K562 (cell line): Measurements from ENCODE around the gene HEXIM1. TPM values are rescaled to one million over a fixed set of nuclear protein-coding genes. Genes with fewer than 3 reads are reported as not detected.

Experiments used
- ARID1B ChIP-seq: fragments of 450-650 bp; IDR thresholded peaks from 2 replicates; pipeline ENCODE4 v1.6.1; 2016; ENCODE audit warnings: antibody characterized with exemption, mild to moderate bottlenecking, inconsistent platforms
- BRCA1 ChIP-seq, 2 experiments: fragments of 450-650 bp in 1 of 2; sonication (generic) in 1 of 2; formaldehyde crosslinking in 1 of 2; IDR thresholded peaks; 2 replicates each; pipeline versions ENCODE4 v1.5.0 to v1.6.1; 2017 to 2020; ENCODE audit warnings: mild to moderate bottlenecking in 1 of 2, missing genetic modification reagents in 1 of 2
- E2F6 ChIP-seq, 2 experiments: IDR thresholded peaks; 2 replicates each; pipeline ENCODE4 v1.6.1; 2011; ENCODE audit warnings: borderline replicate concordance in 1 of 2, control low read depth in 1 of 2, low read depth in 1 of 2, low read length in 1 of 2, mild to moderate bottlenecking in 1 of 2, mixed read lengths in 1 of 2, moderate library complexity in 1 of 2; ENCODE audit not compliant: insufficient read depth in 1 of 2, insufficient read length in 1 of 2, poor library complexity in 1 of 2, severe bottlenecking in 1 of 2; ENCODE audit errors: extremely low read depth in 1 of 2
- EHMT2 ChIP-seq: fragments of 450-650 bp; IDR thresholded peaks from 2 replicates; pipeline ENCODE4 v1.6.1; 2018; ENCODE audit warnings: antibody characterized with exemption
- FOXJ2 ChIP-seq: fragments of 200-800 bp; sonication (Bioruptor generic); IDR thresholded peaks from 2 replicates; pipeline ENCODE4 v1.6.1; 2016; ENCODE audit warnings: missing genetic modification characterization, missing compliant biosample characterization
- HMG20B ChIP-seq: fragments of 250-450 bp; sonication (Bioruptor Pico); IDR thresholded peaks from 2 replicates; pipeline ENCODE4 v1.5.0; 2021; ENCODE audit warnings: mild to moderate bottlenecking
- KAT7 ChIP-seq: sonication (generic); formaldehyde crosslinking; IDR thresholded peaks from 2 replicates; pipeline ENCODE4 v1.8.0; 2022; ENCODE audit warnings: missing genetic modification reagents, mild to moderate bottlenecking, borderline replicate concordance
- MAFK ChIP-seq: IDR thresholded peaks from 2 replicates; pipeline ENCODE4 v1.6.1; 2011; ENCODE audit warnings: low read length, improper control_type of control experiment
- POLR2G ChIP-seq: fragments of 200-400 bp; formaldehyde crosslinking; IDR thresholded peaks from 2 replicates; pipeline ENCODE4 v1.6.1; 2017; ENCODE audit warnings: low read depth, mild to moderate bottlenecking, antibody characterized with exemption, low read length, moderate library complexity
- POLR2H ChIP-seq: IDR thresholded peaks from 2 replicates; pipeline ENCODE4 v1.6.1; 2016; ENCODE audit warnings: missing genetic modification characterization, low read depth, mild to moderate bottlenecking, control low read depth, missing compliant biosample characterization, moderate library complexity
- SMARCA5 ChIP-seq: fragments of 450-650 bp; IDR thresholded peaks from 2 replicates; pipeline ENCODE4 v1.6.1; 2016
- TBL1XR1 ChIP-seq, 2 experiments: IDR thresholded peaks; 2 replicates each; pipeline ENCODE4 v1.6.1; 2012; ENCODE audit warnings: improper control_type of control experiment in 2 of 2, low read length in 2 of 2, mild to moderate bottlenecking in 1 of 2
- USF2 ChIP-seq: sonication (generic); formaldehyde crosslinking; IDR thresholded peaks from 2 replicates; pipeline ENCODE4 v1.5.0; 2020; ENCODE audit warnings: missing genetic modification reagents
- ZBTB12 ChIP-seq: fragments of 250-450 bp; sonication (Bioruptor Pico); IDR thresholded peaks from 2 replicates; pipeline ENCODE4 v1.4.0; 2020
- ZFPM2 ChIP-seq: fragments of 250-450 bp; sonication (Bioruptor Pico); IDR thresholded peaks from 2 replicates; pipeline ENCODE4 v1.5.1; 2022; ENCODE audit warnings: mild to moderate bottlenecking
- ZNF354B ChIP-seq: fragments of 250-450 bp; sonication (Bioruptor Pico); IDR thresholded peaks from 2 replicates; pipeline ENCODE4 v1.4.0; 2020
- ZNF589 ChIP-seq: fragments of 200-800 bp; sonication (Bioruptor generic); IDR thresholded peaks from 2 replicates; pipeline ENCODE4 v1.6.1; 2016; ENCODE audit warnings: low read depth, missing genetic modification characterization, missing compliant biosample characterization
- ZNF668 ChIP-seq: fragments of 250-450 bp; sonication (Bioruptor Pico); IDR thresholded peaks from 2 replicates; pipeline ENCODE4 v1.8.0; 2022; ENCODE audit warnings: mild to moderate bottlenecking, inconsistent platforms
- ZNF77 ChIP-seq: fragments of 250-450 bp; sonication (Bioruptor Pico); IDR thresholded peaks from 2 replicates; pipeline ENCODE4 v1.5.0; 2020
- polyA plus RNA-seq, 8 experiments: library from polyadenylated mRNA; depleted of rRNA in 4 of 8; stranded (reverse) in 5 of 8; unstranded in 3 of 8; fragments of >200 nt; fragmentation: Nextera tagmentation in 2 of 8; fragmentation: Illumina TruSeq in 1 of 8; extraction: Ambion mirVana in 2 of 8; extraction: Trizol in 1 of 8; gene quantifications; 2 replicates each; pipeline versions ENCODE4 v1.2.1 to v1.2.3, GENCODE V29; 2011 to 2014; ENCODE audit warnings: inconsistent platforms in 1 of 8, missing spikeins in 1 of 8
- total RNA-seq, 7 experiments: library from RNA; depleted of rRNA in 6 of 7; stranded (reverse); fragments of >200 nt in 6 of 7; fragmentation: Illumina TruSeq in 2 of 7; extraction: Trizol in 2 of 7; gene quantifications; 2 replicates each; pipeline versions ENCODE4 v1.2.1 to v1.2.3, GENCODE V29; 2011 to 2021; ENCODE audit warnings: low replicate concordance in 1 of 7
- TF ChIP-seq, protein P1 (sequence below): sonication (generic); formaldehyde crosslinking; IDR thresholded peaks from 2 replicates; pipeline ENCODE4 v1.8.0; 2022; ENCODE audit warnings: mild to moderate bottlenecking, missing genetic modification reagents
- TF ChIP-seq, protein P2 (sequence below): fragments of 250-450 bp; sonication (Bioruptor Pico); IDR thresholded peaks from 2 replicates; pipeline ENCODE4 v1.9.0; 2021; ENCODE audit warnings: mild to moderate bottlenecking
- TF ChIP-seq, protein P3 (sequence below): sonication (generic); formaldehyde crosslinking; IDR thresholded peaks from 2 replicates; pipeline ENCODE4 v1.4.0; 2020; ENCODE audit warnings: mild to moderate bottlenecking, missing genetic modification reagents

HEXIM1 gene
- total and polyA plus RNA-seq, 9 of the 15 experiments (the other 6 are each of a cell fraction or from before 2014, with no cell fraction given) = 1.4 to 28.3 (median 9.1) TPM

- peak; percentile 82; the same call in 1 of the 2 replicates for TF ChIP-seq ZNF589
- peak; percentile 40 for TF ChIP-seq ARID1B
- TF ChIP-seq EHMT2 = no peak
- peak; percentile 4; the same call in 1 of the 2 replicates for TF ChIP-seq MAFK
- peak; percentile 27 to 48; a peak in 2 of 4 replicates for TF ChIP-seq TBL1XR1 (IDR thresholded peaks at IDR 0.05; ENCODE audit: low read length in 2 of 2)
- TF ChIP-seq, protein P1, sequence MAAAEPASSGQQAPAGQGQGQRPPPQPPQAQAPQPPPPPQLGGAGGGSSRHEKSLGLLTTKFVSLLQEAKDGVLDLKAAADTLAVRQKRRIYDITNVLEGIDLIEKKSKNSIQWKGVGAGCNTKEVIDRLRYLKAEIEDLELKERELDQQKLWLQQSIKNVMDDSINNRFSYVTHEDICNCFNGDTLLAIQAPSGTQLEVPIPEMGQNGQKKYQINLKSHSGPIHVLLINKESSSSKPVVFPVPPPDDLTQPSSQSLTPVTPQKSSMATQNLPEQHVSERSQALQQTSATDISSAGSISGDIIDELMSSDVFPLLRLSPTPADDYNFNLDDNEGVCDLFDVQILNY (CRISPR knock-in tag) = no peak
- peak; percentile 32; the same call in 1 of the 2 replicates for TF ChIP-seq USF2
- no peak for TF ChIP-seq ZNF354B
- no peak for TF ChIP-seq BRCA1 (IDR thresholded peaks at IDR 0.05)
- TF ChIP-seq BRCA1 (CRISPR knock-in tag; IDR thresholded peaks at IDR 0.05) = no peak
- TF ChIP-seq FOXJ2 (tag) = peak; percentile 46; the same call in 1 of the 2 replicates
- TF ChIP-seq, protein P2, sequence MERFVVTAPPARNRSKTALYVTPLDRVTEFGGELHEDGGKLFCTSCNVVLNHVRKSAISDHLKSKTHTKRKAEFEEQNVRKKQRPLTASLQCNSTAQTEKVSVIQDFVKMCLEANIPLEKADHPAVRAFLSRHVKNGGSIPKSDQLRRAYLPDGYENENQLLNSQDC (CRISPR knock-in tag) = 0 out of 2 replicates have a peak, but pooled peaks have one; percentile 68
- TF ChIP-seq POLR2H (tag) = peak; percentile 94
- peak in 1 of 2 experiments; percentile 24 for TF ChIP-seq E2F6 (IDR thresholded peaks at IDR 0.05; ENCODE audit: borderline replicate concordance in 1 of 2, extremely low read depth in 1 of 2, insufficient read depth in 1 of 2, insufficient read length in 1 of 2, low read depth in 1 of 2, low read length in 1 of 2, poor library complexity in 1 of 2, severe bottlenecking in 1 of 2)
- TF ChIP-seq KAT7 (CRISPR knock-in tag) = no peak
- 0 out of 2 replicates have a peak, but pooled peaks have one; percentile 57 for TF ChIP-seq HMG20B (CRISPR knock-in tag)
- TF ChIP-seq ZNF668 = no peak
- peak; percentile 97 for TF ChIP-seq POLR2G
- 0 out of 2 replicates have a peak, but pooled peaks have one; percentile 26 for TF ChIP-seq ZFPM2
- no peak for TF ChIP-seq ZNF77 (CRISPR knock-in tag)
- TF ChIP-seq SMARCA5 = no peak
- peak; percentile 61 for TF ChIP-seq ZBTB12
- TF ChIP-seq, protein P3, sequence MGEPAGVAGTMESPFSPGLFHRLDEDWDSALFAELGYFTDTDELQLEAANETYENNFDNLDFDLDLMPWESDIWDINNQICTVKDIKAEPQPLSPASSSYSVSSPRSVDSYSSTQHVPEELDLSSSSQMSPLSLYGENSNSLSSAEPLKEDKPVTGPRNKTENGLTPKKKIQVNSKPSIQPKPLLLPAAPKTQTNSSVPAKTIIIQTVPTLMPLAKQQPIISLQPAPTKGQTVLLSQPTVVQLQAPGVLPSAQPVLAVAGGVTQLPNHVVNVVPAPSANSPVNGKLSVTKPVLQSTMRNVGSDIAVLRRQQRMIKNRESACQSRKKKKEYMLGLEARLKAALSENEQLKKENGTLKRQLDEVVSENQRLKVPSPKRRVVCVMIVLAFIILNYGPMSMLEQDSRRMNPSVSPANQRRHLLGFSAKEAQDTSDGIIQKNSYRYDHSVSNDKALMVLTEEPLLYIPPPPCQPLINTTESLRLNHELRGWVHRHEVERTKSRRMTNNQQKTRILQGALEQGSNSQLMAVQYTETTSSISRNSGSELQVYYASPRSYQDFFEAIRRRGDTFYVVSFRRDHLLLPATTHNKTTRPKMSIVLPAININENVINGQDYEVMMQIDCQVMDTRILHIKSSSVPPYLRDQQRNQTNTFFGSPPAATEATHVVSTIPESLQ (CRISPR knock-in tag) = no peak
Measured at GRCh38 chr17:45161288-45162024, 13.2 kb downstream of the HEXIM1 start, which contains the start of gene HEXIM2 (continued).
